ENCODE measurements around the gene ABCA8. TPM values are rescaled to one million over a fixed set of nuclear protein-coding genes. Genes with fewer than 3 reads are reported as not detected.

Gene ABCA8
- total RNA-seq, 4 donors from 2014 or later, result 43.6 to 76.6 (median 64.2) TPM

GRCh38 chr17:68878226-68878885 is 76.8 kb downstream of the ABCA8 start:
- WGBS, result 88% methylated on average over 5 of the region's 5 CpGs

GRCh38 chr17:68871447-68871846 is 83.7 kb downstream of the ABCA8 start:
- no peak for DNase-seq (ENCODE audit: extremely low spot score)
- Histone ChIP-seq H3K4me1 (peaks cover 0 to 12% (median 3%) of the 10 kb centered on the region in 4 donors), H3K4me3 (no peak overlapping the region), H3K27me3 (peaks cover 0 to 2% (median 0%) of the 10 kb centered on the region in 4 donors), H3K27ac (replicated peaks in 1 of 4) (no peak overlapping the region), H3K9me3 (no peaks in the 10 kb centered on the region), H3K36me3 (peaks cover 0 to 45% (median 3%) of the 10 kb centered on the region in 4 donors)
- 93% methylated on average over 2 of the region's 2 CpGs for WGBS
- intact Hi-C loops (cut with DNase I), result no loop called here
- TF ChIP-seq POLR2A (IDR thresholded peaks at IDR 0.05; ENCODE audit: low read depth), result no peak
- TF ChIP-seq, protein P1, sequence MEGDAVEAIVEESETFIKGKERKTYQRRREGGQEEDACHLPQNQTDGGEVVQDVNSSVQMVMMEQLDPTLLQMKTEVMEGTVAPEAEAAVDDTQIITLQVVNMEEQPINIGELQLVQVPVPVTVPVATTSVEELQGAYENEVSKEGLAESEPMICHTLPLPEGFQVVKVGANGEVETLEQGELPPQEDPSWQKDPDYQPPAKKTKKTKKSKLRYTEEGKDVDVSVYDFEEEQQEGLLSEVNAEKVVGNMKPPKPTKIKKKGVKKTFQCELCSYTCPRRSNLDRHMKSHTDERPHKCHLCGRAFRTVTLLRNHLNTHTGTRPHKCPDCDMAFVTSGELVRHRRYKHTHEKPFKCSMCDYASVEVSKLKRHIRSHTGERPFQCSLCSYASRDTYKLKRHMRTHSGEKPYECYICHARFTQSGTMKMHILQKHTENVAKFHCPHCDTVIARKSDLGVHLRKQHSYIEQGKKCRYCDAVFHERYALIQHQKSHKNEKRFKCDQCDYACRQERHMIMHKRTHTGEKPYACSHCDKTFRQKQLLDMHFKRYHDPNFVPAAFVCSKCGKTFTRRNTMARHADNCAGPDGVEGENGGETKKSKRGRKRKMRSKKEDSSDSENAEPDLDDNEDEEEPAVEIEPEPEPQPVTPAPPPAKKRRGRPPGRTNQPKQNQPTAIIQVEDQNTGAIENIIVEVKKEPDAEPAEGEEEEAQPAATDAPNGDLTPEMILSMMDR (IDR thresholded peaks at IDR 0.05), result no peak
- TF ChIP-seq EP300 (IDR thresholded peaks at IDR 0.05), result no peak
- TF ChIP-seq POLR2AphosphoS5 (IDR thresholded peaks at IDR 0.05), result no peak

More at GRCh38 chr17:68878226-68878885, 76.8 kb downstream of the ABCA8 start:
- Histone ChIP-seq H3K36me3 (peaks cover 5 to 98% (median 20%) of the 10 kb centered on the region in 4 donors), H3K4me1 (no peaks in the 10 kb centered on the region), H3K27ac (replicated peaks in 1 of 4) (no peak overlapping the region), H3K27me3 (peaks cover 0 to 2% (median 0%) of the 10 kb centered on the region in 4 donors), H3K4me3 (no peak overlapping the region), H3K9me3 (peaks cover 0 to 13% (median 3%) of the 10 kb centered on the region in 4 donors)
- DNase-seq (ENCODE audit: extremely low spot score), result no peak
- intact Hi-C loops (cut with DNase I), result no loop called here
- TF ChIP-seq EP300 (IDR thresholded peaks at IDR 0.05) (no peak), POLR2AphosphoS5 (IDR thresholded peaks at IDR 0.05) (no peak), POLR2A (IDR thresholded peaks at IDR 0.05; ENCODE audit: low read depth) (no peak)
- TF ChIP-seq, protein P1 (IDR thresholded peaks at IDR 0.05), result no peak

DNA sequence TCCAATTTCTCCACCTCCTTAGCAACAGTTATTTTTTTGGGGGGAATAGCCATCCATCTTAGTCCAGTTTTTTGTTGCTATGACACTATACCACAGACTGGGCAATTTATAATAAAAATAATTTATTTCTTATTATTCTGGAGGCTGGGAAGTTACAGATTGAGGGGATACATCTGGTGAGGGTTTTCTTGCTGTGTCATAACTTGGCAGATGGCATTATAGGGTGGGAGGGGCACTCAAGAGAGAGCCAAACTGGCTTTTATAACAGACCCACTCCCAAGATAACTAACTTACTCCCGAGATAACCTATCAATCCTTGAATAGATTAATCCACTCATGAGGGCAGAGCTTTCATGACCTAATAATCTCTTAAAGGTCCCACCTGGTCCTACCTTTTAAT is 84.2 kb downstream of the ABCA8 start:
- H3K36me3 ChIP-seq, result peaks cover 0 to 41% (median 3%) of the 10 kb centered on the region in 4 donors
- intact Hi-C loops (cut with DNase I), result no loop called here

DNA sequence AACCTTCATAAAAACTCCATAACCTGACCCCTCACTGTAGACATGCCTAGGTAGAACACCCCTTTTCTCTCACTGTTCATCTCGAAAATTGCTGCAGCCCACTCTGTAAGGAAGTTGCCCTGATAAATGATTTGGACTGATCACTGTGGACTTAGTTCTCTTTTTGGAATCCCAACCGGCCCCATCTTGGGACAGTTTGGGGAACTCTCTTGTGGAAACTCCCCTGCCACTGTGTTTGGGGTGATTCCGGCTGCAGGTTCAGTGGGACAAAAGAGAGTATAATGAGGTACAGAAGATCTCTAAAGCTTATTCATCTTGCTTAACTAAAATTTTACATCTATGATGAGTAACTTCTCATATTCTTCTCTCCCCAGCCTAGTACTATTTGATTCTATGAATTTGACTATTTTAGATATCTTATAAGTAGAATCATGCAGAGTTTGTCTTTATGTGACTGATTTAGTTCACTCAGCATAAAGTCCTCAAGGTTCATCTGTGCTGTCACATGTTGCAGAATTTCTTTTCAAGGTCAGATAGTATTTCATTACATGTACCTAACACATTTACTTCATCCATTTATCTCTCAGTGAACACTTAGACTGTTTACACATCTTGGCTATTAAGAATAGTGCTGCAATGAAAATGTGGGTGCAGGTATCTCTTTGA is 84.9 kb downstream of the ABCA8 start:
- no peak overlapping the region for H3K4me3 ChIP-seq
- WGBS, result 68% methylated on average over 3 of the region's 3 CpGs
- TF ChIP-seq POLR2AphosphoS5 (IDR thresholded peaks at IDR 0.05), result no peak
- TF ChIP-seq POLR2A (IDR thresholded peaks at IDR 0.05; ENCODE audit: low read depth), result no peak
- TF ChIP-seq, protein P1 (IDR thresholded peaks at IDR 0.05), result no peak
- no peak for TF ChIP-seq EP300 (IDR thresholded peaks at IDR 0.05)
- peaks cover 0 to 12% (median 3%) of the 10 kb centered on the region in 4 donors for H3K4me1 ChIP-seq
- H3K27ac ChIP-seq (replicated peaks in 1 of 4), result no peak overlapping the region
- H3K9me3 ChIP-seq, result no peaks in the 10 kb centered on the region
- DNase-seq (ENCODE audit: extremely low spot score), result no peak
- intact Hi-C loops (cut with DNase I), result no loop called here
- peaks cover 0 to 34% (median 2%) of the 10 kb centered on the region in 4 donors for H3K36me3 ChIP-seq
- H3K27me3 ChIP-seq, result no peaks in the 10 kb centered on the region

More for the DNA sequence above, 84.2 kb downstream of the ABCA8 start:
- Histone ChIP-seq H3K27ac (replicated peaks in 1 of 4) (no peak overlapping the region), H3K4me3 (no peak overlapping the region), H3K27me3 (peaks cover 0 to 2% (median 0%) of the 10 kb centered on the region in 4 donors), H3K4me1 (peaks cover 0 to 12% (median 3%) of the 10 kb centered on the region in 4 donors), H3K9me3 (no peaks in the 10 kb centered on the region)
- WGBS, result 38% methylated on average over 1 of the region's 1 CpG
- TF ChIP-seq EP300 (IDR thresholded peaks at IDR 0.05) (no peak), POLR2AphosphoS5 (IDR thresholded peaks at IDR 0.05) (no peak)
- no peak for DNase-seq (ENCODE audit: extremely low spot score)

DNA sequence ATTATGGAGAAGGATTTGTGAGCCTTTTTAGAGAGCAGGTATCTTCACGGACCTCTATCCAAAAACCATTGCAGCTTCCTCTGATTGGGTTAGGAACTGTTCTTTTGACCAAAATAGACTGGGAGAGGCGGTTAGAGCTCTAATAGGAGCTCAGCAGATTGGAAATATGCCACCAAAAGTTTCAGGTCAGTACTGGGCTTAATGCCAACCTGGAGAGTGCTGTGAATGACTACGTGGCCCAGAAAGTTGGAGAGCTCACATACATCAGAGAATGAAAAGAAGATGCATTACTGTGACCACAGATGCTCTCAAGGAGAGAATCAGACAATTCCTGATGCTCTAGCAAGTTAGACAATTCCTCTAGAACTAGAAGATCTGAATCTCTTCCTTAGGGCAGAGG is 86.5 kb downstream of the ABCA8 start:
- Histone ChIP-seq H3K4me1 (peaks cover 0 to 12% (median 3%) of the 10 kb centered on the region in 4 donors), H3K36me3 (peaks cover 0 to 18% (median 0%) of the 10 kb centered on the region in 4 donors), H3K4me3 (no peak overlapping the region), H3K27ac (replicated peaks in 1 of 4) (no peak overlapping the region), H3K27me3 (no peaks in the 10 kb centered on the region), H3K9me3 (no peaks in the 10 kb centered on the region)
- no peak for DNase-seq (ENCODE audit: extremely low spot score)
- WGBS, result 23% methylated on average over 3 of the region's 3 CpGs
- intact Hi-C loops (cut with DNase I), result no loop called here
- TF ChIP-seq, protein P1 (IDR thresholded peaks at IDR 0.05), result no peak
- TF ChIP-seq POLR2AphosphoS5 (IDR thresholded peaks at IDR 0.05) (no peak), POLR2A (IDR thresholded peaks at IDR 0.05; ENCODE audit: low read depth) (no peak), EP300 (IDR thresholded peaks at IDR 0.05) (no peak)
